ENCODE data around the gene MFN1.

MFN1 gene

DNA sequence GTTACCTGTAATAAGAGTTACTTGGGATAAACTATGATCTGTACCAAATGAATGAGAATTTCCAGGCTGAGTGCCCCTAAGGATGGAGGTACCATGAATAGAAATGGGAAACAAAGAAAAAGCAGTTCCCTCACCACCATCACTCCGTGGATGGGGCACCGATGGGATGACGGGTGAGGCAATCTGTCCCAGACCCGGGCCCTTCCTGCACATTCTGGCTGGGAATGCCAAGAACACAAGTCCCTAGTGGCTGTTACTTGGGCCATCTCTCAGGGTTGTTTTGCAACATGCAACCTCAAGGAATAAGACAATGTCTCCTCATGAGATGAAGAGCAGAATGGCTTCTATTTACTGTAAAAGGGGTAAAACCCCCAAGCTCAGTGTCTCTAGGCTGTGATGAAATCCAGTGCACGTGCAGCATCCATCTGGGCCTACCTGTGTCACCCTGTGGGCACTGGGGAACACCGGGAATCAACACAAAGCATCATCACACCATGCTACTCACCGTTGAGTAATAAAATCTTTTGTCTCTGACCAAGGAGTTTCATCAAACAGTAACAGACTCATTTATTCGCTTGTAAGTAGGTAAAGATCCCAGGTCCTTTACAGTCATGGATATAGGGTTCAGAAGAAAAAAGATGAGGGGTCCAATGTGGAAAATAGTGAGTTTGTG, 81.5 kb downstream of the MFN1 start:
- in situ Hi-C loops (cut with HindIII; ENCODE audit: low sequenced_read_pairs): no loop called here

DNA sequence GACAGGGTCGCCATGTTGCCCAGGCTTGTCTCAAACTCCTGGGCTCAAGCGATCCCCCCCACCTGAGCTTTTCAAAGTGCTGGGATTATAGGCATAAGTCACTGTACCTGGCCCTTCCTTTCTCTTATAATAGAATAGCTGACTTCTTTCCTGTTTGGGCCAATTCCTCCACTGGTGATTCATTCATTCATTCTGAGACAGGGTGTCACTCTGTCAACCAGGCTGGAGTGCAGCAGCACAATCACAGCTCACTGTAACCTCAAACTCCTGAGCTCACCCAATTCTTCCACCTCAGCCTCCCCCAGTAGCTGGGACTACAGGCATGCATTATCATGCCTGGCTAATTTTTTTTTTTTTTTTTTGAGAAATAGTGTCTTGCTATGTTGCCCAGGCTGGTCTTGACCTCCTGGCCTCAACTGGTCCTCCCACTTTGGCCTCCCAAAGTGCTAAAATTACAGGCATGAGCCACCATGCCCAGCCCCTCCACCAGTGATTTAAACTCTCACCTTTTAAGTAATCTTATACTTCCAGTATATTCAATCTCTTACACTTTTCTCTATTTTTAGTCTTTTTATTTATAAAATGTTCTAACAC, 82.9 kb downstream of the MFN1 start:
- in situ Hi-C loops (cut with HindIII; ENCODE audit: low sequenced_read_pairs): no loop called here

DNA sequence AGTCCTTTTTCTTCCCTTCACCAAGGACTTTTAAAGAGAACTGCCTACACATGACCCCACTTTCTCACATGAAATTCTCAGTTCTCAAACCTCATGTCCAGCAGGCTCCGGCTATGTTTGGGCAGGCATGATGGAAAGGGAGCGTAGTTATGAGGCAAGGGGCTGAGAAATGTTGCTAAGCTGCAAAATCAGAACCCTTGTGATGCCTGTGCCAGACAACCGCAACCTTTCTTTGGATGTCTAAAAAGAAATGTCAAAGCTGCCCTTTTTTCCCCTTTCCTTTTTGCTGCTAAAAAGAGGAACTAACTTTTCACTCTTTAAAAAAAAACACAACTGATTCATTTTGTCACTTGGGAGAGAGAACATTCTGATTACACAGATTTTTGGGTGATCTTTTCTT, 84.5 kb downstream of the MFN1 start:
- in situ Hi-C loops (cut with HindIII; ENCODE audit: low sequenced_read_pairs): no loop called here

DNA sequence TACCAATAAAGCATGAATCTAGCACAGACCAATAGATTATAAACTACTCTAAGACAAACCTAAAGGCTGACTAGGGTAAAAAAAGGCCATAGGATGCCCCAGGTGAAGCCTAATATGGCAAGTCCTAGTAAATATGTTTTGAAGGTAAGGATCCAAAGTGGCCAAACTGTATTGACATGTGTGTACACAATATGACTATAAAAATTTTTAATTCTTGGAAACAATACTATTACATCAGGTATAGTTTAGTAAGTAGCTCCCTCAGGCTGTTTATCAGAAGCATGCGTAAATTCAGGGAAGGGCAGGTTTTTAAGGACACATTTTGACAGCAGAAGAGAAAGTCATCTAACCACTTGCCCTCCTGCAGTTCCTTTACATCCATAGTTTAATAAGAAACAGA, 84.9 kb downstream of the MFN1 start:
- in situ Hi-C loops (cut with HindIII; ENCODE audit: low sequenced_read_pairs): no loop called here

DNA sequence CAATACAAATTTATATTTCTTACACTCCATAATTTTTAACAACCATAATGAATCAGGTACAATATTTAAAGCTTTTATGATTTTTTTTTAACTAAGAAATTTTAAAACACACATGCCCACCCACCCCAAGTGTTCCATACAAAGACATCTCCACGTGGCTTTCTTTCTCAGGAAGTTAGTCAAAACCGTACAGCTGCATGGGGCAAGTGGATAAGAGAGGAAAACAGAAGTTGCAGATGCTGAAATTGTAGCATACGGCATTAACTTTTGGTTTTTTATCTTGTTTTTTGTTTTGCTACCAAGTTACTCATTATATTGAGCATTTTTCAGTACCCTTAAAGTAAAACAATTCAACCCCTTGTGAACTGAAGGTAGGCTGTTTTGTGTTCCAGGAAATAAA, 89.0 kb downstream of the MFN1 start:
- in situ Hi-C loops (cut with HindIII; ENCODE audit: low sequenced_read_pairs): no loop called here

DNA sequence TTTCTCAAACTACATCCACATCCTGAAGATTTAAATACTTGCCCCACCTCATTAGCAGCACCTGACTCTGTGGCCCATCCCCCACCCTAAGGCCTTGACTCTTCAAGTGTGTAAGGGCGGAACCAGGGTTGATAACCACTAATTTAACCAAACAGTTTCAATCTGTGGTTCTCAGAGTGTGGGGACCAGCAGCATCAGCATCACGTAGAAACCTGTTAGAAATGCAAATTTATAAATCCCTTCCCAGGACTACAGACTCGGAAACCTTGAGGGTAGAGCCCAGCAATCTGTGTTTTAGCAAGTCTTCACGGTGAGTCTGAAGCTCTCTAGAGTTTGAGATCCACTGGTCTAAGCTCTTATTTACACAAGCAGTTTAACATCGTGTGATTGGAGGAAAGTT, 91.3 kb downstream of the MFN1 start:
- in situ Hi-C loops (cut with HindIII; ENCODE audit: low sequenced_read_pairs): no loop called here
